ENCODE results near the gene TOP3A.
"Not testable (repeated sequence)": the region's sequence is repeated elsewhere in the genome, so short reads cannot be mapped to it uniquely, and the experiment has no call there.

The TOP3A gene

GRCh38 chr17:18324140-18325050 lies 9.6 kb upstream of the TOP3A start:
- DNase-seq (ENCODE audit: low read depth): no peak

- no peak for DNase-seq (ENCODE audit: low read depth)
Measured at GRCh38 chr17:18323507-18324139, 8.8 kb upstream of the TOP3A start.

GRCh38 chr17:18323007-18323406 lies 8.2 kb upstream of the TOP3A start:
- DNase-seq (ENCODE audit: low read depth): no peak

- no peak for DNase-seq (ENCODE audit: low read depth)
Measured at GRCh38 chr17:18322522-18322921, 7.7 kb upstream of the TOP3A start.

- DNase-seq (ENCODE audit: low read depth): no peak
Measured at GRCh38 chr17:18321309-18321708, 6.5 kb upstream of the TOP3A start.

DNA sequence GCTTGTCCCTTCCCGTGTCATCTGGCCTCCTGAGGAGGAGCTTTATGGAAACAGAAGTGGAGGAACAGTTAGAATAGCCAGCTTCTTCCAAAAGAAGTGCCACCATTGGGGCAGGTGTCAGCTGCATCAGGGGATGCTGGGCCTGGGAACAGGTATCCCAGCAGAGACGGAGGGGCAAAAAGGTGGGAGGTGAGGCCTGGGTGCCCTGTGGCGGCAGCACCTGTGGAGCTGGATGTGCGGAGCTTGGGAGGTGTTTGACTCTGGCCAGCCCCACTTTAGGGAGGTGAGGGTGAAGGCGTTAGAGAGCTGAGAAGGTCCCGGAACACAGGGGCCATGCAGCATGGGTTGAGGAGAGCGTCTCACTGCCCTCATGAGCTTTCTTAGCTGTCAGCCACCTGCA lies 5.5 kb upstream of the TOP3A start:
- no peak for DNase-seq (ENCODE audit: low read depth)

GRCh38 chr17:18319604-18320256 lies 4.9 kb upstream of the TOP3A start:
- DNase-seq (ENCODE audit: low read depth): no peak

DNA sequence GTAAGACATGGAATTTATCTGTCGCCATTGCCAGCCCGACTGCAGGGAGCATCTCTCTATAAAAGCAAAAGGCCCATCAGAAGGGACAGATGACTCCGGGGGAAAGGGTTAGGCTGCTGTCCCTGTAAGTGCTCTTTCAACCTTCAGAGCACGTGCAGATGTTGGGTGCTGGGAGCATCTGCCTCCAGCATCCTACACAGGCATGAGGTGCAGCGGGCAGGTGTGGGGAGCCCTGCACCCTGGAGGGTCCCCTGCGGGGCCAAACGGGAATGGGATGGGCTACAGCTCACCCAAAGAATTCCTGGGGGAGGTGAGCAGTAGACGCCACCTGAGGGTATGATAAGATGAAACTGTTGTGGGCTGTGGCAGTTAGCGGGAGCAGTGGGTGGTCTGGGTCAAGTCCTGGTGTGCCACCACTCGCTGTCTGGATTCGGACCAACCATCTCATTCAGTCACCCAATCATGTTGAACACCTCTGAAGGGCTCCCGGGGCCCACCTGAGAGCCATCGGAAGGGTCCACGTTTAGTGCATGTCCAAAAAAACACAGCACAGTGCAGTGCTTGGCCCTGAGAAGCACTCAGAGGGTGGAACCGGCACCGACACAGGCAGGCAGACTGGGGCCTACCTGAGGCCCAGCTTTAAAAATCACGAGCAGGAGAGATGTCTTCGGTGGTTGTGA lies 4.1 kb upstream of the TOP3A start:
- DNase-seq (ENCODE audit: low read depth): no peak

- DNase-seq (ENCODE audit: low read depth): no peak
Measured at GRCh38 chr17:18318117-18318516, 3.3 kb upstream of the TOP3A start.

GRCh38 chr17:18315961-18316360 lies 1.2 kb upstream of the TOP3A start:
- no peak for DNase-seq (ENCODE audit: low read depth)

GRCh38 chr17:18315562-18315922 lies 748 bp upstream of the TOP3A start:
- no peak for DNase-seq (ENCODE audit: low read depth)

DNA sequence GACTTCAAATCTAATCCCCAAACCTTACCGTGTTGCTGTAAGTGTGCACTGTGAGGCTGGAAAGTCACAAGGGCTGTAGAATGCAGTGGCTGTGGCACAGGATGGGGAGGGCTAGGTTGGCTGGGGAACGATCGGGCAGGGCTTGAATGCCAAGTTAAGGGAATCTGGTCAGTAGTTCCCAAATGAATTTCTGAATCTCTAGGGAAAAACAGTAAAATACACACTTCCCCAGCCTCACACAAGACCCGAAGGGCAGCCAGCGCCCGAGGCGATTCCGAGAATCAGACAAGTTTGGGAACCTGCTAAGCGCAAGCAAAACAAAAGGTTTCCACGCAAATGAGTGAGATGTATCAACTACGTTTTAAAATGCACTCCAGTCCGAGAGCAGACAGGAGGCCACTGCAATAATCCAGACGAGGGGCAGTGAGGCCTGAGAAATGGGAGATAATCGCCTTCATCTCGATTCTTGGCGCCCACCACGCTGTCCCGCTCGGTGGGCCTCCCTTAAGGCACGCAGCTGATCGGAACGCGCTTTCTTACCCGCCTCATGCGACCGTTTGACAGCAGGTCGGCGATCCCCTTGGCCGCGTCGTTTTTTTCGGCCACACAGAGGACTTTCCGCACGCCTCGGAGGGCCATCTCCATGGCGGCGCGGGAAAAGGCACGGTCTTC lies 599 bp downstream of the TOP3A start:
- DNase-seq (ENCODE audit: low read depth): no peak

GRCh38 chr17:18309202-18309601 lies 5.6 kb downstream of the TOP3A start:
- no peak for DNase-seq (ENCODE audit: low read depth)

GRCh38 chr17:18303206-18303605 lies 11.6 kb downstream of the TOP3A start:
- not testable (repeated sequence) for DNase-seq (ENCODE audit: low read depth)

DNA sequence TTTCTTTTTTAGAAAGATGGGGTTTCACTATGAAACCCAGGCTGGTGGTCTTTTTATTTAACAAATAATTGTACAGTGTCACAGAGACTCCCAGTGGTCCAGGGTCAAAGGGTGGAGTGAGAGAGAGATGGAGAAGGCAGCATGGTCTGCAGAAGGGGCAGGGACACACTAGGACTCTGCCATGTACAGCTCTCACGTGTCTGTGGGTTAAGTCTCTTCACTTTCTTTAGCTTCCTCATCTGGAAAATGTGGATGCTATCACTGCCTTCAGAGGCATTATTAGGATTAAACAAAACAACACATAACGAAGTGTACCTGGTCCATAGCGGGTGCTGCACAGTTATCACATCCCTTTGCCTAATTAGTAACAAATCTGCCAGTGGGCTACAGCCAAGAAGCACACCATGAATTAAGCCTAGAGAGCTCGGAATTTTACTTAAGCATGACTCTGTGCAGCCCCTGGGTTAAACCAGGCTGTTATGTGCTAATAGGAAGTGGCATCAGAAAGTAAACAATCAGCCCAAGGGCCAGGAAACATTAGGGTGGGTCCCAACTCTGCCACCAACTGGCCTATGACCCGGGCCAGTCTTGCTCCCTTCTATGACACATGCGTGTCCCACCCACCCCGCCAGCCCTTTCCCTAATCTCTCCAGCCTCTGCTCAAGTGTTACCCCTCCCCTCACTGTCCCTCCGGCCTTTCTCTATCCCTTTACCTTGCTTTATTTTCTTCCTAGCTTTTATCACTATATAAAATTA lies 13.9 kb downstream of the TOP3A start:
- no peak for DNase-seq (ENCODE audit: low read depth)

- DNase-seq (ENCODE audit: low read depth): not testable (repeated sequence)
Measured at GRCh38 chr17:18298061-18298460, 16.7 kb downstream of the TOP3A start.

DNA sequence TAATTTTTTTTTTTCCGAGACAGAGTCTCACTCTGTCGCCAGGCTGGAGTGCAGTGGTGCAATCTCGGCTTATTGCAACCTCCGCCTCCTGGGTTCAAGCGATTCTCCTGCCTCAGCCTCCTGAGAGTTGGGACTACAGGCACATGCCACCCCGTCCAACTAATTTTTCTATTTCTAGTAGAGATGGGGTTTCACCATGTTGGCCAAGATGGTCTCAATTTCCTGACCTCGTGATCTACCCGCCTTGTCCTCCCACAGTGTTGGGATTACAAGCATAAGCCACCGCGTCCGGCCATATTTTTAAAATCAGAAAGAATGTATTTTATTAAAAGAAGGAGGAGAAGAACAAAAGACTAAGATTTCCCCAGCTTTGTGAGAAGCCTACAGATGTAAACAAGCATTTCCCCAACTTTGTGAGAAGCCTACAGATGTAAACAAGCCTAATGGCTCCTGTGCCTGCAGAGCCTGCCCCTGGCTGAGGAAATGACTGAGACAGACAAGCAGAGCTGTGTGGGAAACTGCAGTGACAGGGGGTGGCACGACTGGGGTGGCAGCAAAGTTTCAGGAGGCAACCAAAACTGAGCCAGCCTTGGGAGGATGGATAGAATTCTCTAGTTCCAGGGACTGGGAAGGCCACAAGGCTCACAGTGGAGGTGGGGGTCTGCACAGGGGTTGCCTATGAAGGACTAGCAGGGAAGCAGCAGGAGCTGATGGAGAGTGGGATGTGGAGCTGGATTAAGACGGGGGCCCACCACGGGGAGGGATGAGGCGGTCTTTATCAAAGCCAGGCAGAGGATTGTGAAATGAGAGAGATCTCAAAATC lies 22.9 kb downstream of the TOP3A start:
- DNase-seq (ENCODE audit: low read depth): no peak

DNA sequence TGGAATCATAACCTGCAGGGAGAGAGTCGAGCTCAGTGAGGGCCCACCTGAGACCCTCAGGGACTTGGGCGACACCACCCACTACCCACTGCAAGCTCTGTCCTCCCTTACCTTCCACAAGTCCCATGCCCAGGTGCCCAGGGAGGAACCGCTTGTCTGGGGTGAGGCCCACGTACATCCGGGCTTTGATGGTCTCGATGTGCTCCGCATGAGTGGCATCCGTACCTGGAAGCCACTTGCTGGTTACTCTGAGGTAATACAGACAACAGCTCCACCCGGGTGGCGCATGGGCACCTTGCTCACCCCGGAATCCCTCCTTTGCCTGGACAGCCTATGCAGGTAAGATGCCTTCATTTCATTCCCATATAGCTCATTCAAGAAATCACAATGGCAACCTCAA lies 29.5 kb downstream of the TOP3A start:
- DNase-seq (ENCODE audit: low read depth): no peak

DNA sequence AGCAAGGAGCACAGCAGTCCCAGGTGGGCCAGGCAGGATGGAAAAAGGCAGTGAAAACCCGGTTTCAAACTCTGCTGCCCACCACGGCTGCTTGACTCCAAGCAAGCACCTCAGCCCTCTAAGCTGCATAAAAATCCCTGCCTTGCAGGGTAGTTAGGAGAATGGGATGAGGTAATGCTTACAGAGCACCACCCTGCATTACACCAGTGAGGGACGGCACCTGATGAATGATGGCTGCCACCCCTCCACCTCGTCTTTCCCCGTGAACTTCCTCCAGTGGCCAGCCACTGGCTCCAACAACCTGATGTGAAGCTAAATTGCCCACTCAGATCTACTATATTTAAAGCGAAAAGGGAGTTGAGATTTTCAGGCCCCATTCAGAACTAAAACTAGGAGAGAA lies 33.0 kb downstream of the TOP3A start:
- no peak for DNase-seq (ENCODE audit: low read depth)

- DNase-seq (ENCODE audit: low read depth): no peak
Measured at GRCh38 chr17:18280766-18281371, 33.9 kb downstream of the TOP3A start.
